Measurements from ENCODE around the gene HSFX1. TPM values are rescaled to one million over a fixed set of nuclear protein-coding genes. Genes with fewer than 3 reads are reported as not detected.

HSFX1 gene
- polyA plus RNA-seq, 1 donor = 2.1 TPM

GRCh38 chrX:149804102-149804501 is 30.2 kb downstream of the HSFX1 start:
- no peak for DNase-seq

- no peak for DNase-seq
Observed at GRCh38 chrX:149807747-149808458, 34.0 kb downstream of the HSFX1 start.

GRCh38 chrX:149818652-149819051 is 44.8 kb downstream of the HSFX1 start:
- DNase-seq = no peak

GRCh38 chrX:149819371-149819770 is 45.5 kb downstream of the HSFX1 start:
- no peak for DNase-seq

- DNase-seq = no peak
Observed at GRCh38 chrX:149825424-149825823, 51.6 kb downstream of the HSFX1 start.

Other genes starting within 250 kb of the HSFX1 start
- gene EOLA1, start 233.1 kb upstream of the HSFX1 start, polyA plus RNA-seq (ENCODE audit: insufficient read length) = 24.1 TPM
- gene HSFX3, start 224.1 kb upstream of the HSFX1 start, polyA plus RNA-seq (ENCODE audit: insufficient read length) = not detected
- gene MAGEA9B, start 186.6 kb upstream of the HSFX1 start, polyA plus RNA-seq (ENCODE audit: insufficient read length) = not detected
- gene HSFX2, start 178.8 kb upstream of the HSFX1 start, polyA plus RNA-seq (ENCODE audit: insufficient read length) = 1.0 TPM
- gene TMEM185A, start 142.3 kb upstream of the HSFX1 start, polyA plus RNA-seq (ENCODE audit: insufficient read length) = 51.9 TPM
- not detected for gene MAGEA11, start 62.0 kb upstream of the HSFX1 start, polyA plus RNA-seq (ENCODE audit: insufficient read length)
- not detected for gene MAGEA9, start 7.9 kb downstream of the HSFX1 start, polyA plus RNA-seq (ENCODE audit: insufficient read length)
- 0.43 TPM for gene MAGEA8, start 107.1 kb downstream of the HSFX1 start, polyA plus RNA-seq (ENCODE audit: insufficient read length)
- 0.25 TPM for gene HSFX4, start 155.5 kb downstream of the HSFX1 start, polyA plus RNA-seq (ENCODE audit: insufficient read length)
- gene EOLA2, start 164.4 kb downstream of the HSFX1 start, polyA plus RNA-seq (ENCODE audit: insufficient read length) = 29.6 TPM

Data from left kidney (tissue), 2 donors.